SK-N-DZ (cell line): ENCODE measurements around the gene SHISAL1.
"Not testable (repeated sequence)": the region's sequence is repeated elsewhere in the genome, so short reads cannot be mapped to it uniquely, and the experiment has no call there.

Experiments used
- DNase-seq: peaks from one replicate; pipeline ENCODE4 v3.0.0-alpha.2; 2015; ENCODE audit warnings: low spot score

SHISAL1 gene

GRCh38 chr22:44237290-44237689, 75.5 kb downstream of the SHISAL1 start:
- no peak for DNase-seq

GRCh38 chr22:44234372-44234771, 78.4 kb downstream of the SHISAL1 start:
- DNase-seq = not testable (repeated sequence)

GRCh38 chr22:44231233-44231632, 81.5 kb downstream of the SHISAL1 start:
- no peak for DNase-seq

DNA sequence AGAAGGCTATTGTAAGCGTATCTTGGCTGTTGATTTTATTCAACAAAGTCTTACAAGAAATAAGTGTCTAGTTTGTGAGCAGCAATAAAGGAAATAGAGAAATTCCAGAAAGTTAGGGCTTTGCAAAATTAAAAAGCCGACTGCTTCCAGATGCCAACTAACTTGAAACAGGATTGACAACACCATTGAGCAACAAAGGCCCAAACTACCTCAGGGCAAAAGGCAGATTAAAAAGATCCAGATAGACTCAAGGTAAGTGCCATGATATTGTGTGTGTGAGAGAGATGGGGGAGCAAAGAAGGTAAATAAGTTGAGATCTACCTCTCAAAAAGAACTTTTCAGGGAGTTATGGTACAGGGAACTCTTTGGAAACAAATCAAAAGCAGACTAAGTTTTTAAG, 82.9 kb downstream of the SHISAL1 start:
- no peak for DNase-seq

DNA sequence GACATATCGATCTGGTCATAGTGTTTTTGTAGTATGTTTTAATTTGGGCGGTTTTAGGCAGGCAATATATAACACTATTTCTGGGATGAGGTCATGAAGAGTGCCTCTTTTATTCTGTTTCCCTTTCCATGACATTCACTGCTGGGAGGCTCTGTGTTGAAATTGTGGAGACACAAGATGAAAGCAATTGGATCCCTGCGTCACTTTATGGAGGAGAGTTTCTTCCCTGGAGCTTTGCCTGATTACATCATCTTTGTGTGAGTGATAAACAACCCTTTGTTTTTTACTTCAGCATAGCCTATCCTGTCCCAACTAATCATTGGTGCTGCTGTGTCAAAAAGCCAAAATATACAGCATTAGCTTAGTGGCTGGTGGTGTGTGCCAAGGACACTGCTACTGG, 83.4 kb downstream of the SHISAL1 start:
- DNase-seq = no peak

DNA sequence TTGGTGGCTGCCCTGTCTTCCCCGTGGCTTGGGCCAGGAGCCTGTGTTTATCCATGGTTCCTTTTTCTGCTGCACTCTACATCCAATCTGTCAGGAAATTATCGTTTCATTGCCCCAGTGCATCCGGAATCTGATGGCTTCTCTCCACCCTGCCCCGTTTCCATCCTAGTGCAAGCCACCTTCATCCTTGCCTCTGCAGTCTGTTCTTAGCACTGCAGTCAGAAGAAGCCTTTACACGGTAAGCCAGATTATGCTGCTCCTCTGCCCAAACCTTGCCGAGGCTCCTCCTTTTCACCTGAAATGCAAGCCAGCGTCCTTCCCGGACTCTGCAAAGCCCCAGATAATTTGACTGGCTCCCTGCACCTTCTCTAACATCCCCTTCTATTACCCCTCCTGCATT, 86.9 kb downstream of the SHISAL1 start:
- no peak for DNase-seq

DNA sequence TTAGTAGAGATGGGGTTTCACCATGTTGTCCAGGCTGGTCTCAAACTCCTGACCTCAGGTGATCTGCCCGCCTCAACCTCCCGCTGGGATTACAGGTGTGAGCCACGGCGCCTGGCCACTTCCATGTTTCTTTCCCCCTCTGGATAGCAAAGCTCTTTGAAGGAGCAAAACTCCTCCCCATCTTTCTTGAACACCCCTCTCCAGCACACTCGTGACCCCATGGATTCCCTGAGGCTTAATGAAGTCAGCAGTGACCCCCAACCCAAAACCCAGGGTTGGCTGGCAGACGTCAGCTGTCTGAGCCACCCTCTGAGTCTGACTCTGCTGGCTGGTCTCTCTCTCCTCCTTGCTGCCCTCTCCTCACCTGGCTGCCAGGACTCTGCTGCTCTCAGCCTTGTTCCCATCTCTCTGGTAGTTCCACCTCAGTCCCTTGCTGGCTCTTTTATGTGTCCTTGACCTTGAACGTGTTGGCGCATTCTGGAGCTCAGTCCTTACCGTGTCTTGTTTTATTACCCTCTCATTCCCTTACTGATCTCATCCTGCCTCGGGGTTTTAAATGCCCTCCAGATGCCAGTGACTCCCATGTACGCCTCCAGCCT, 87.6 kb downstream of the SHISAL1 start:
- DNase-seq = no peak

GRCh38 chr22:44224166-44224565, 88.6 kb downstream of the SHISAL1 start:
- DNase-seq = no peak

DNA sequence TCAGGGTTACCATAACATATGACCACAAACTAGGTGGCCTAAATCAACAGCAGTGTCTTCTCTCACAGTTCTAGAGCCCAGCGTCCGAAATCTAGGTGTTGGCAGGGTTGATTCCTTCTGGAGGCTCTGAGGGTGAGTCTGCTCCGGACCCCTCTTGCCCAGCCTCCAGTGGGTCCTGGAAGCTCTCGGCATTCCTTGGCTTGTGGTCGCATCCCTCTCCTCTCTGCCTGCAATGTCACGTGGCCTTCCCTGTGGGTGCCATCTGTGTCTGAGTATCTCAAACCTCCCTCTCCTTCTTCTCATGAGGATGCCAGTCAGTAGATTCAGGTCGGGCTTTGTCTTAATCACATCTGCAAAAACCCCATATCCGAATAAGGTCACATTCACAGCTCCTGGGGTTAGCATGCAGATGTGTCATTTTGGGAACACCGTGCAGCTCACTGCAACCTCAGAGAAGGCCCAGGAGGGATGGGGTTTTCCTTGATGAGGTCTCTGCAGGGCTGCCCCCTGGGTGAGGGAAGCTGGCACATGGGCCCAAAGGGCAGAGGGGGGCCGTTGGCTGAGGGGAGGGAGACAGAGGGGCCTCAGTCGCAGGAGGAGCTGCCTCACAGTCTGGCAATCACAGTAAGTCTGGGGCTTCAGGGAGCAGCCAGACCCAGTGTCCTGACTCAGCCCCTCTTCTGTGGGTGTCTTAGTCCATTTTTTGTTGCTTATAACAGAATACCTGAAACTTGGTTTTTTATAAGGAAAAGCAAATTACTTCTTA, 90.9 kb downstream of the SHISAL1 start:
- no peak for DNase-seq

GRCh38 chr22:44220727-44221680, 91.7 kb downstream of the SHISAL1 start:
- DNase-seq = no peak

- no peak for DNase-seq
Observed at GRCh38 chr22:44219101-44219870, 93.5 kb downstream of the SHISAL1 start.

DNA sequence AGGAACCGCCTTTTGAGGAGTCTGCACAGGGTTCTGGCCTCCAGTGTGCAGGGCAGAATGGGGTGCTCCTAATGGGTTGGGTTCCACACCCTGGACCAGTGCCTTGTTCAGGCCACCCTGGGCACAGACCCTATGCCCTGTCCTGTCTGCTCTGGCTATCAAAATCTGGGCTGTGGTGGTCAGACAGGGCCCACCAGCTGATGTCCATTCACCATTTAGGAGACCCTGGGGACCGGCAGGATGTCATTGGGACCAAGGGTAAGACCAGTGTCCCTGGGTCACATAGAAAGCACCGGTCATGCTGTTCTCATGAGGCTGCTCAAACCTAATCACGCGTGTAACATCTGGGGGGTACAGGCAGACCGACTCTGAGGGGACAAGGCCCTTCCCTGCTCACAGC, 94.7 kb downstream of the SHISAL1 start:
- DNase-seq = no peak

GRCh38 chr22:44217346-44217745, 95.4 kb downstream of the SHISAL1 start:
- DNase-seq = no peak

DNA sequence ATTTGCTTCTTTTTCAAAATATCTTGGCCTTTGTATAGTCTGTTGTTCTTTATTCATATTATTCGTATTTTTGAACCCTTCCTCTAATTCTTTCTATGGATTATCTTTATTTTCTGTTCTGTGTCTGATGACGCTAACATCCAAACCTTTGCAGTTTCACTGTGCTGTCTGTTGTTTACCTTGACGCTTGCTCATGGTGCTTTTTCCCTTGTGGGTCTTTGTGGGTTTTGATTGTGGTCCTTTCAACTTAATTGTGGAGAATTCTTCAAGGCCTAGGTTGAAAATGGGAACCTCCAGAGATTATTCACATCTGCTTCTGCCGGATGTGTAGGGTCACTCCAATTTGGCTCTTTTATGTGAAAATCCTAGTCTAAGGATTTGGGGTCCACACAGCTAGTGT, 97.5 kb downstream of the SHISAL1 start:
- no peak for DNase-seq

GRCh38 chr22:44214764-44215163, 98.0 kb downstream of the SHISAL1 start:
- DNase-seq = no peak

- no peak for DNase-seq
Observed at GRCh38 chr22:44214187-44214586, 98.6 kb downstream of the SHISAL1 start.

- DNase-seq = no peak
Observed at GRCh38 chr22:44213489-44214043, 99.2 kb downstream of the SHISAL1 start.

- DNase-seq = no peak
Observed at GRCh38 chr22:44212936-44213335, 99.8 kb downstream of the SHISAL1 start.

- DNase-seq = no peak
Observed at GRCh38 chr22:44211946-44212930, 100.5 kb downstream of the SHISAL1 start.
